Lower leg skin (tissue), 4 donors: ENCODE measurements around the gene MAGEB6. TPM values are rescaled to one million over a fixed set of nuclear protein-coding genes. Genes with fewer than 3 reads are reported as not detected.
"Not testable (repeated sequence)": the region's sequence is repeated elsewhere in the genome, so short reads cannot be mapped to it uniquely, and the experiment has no call there.

ENCODE experiments used
- DNase-seq, 2 donors: peaks; one replicate each; pipeline ENCODE4 v3.0.0-alpha.2; 2019; ENCODE audit warnings: low spot score in 2 of 2
- H3K4me3 ChIP-seq: fragments of 200-600 bp; sonication (generic); 2 replicates; pipeline ENCODE4 v1.5.1; 2017; ENCODE audit warnings: mild to moderate bottlenecking, low read depth; ENCODE audit not compliant: poor library complexity, severe bottlenecking
- CTCF ChIP-seq, 3 donors: fragments of 450-650 bp; IDR thresholded peaks; one replicate each; pipeline ENCODE4 v1.5.1; 2016; ENCODE audit warnings: antibody characterized with exemption in 3 of 3, mild to moderate bottlenecking in 3 of 3, moderate library complexity in 2 of 3
- POLR2A ChIP-seq, 2 donors: fragments of 450-650 bp; IDR thresholded peaks; one replicate each; pipeline ENCODE4 v1.6.1; 2016 to 2017; ENCODE audit warnings: antibody characterized with exemption in 2 of 2, mild to moderate bottlenecking in 1 of 2, moderate library complexity in 1 of 2
- WGBS, 2 donors: methylation state at CpG; one replicate each; pipeline ENCODE4 v1.1.5; 2018; 5-methylcytosine and 5-hydroxymethylcytosine counted together
- intact Hi-C: fragments of 100-400 bp; cut with DNase I; formaldehyde crosslinking; loops from one replicate; pipeline ENCODE4 v1.15.0; 2023; ENCODE audit warnings: low total_unique reads
- total RNA-seq, 4 donors: library from RNA; depleted of rRNA; stranded (reverse); fragments of >200 nt; gene quantifications; one replicate each; pipeline ENCODE4 v1.1.0, GENCODE V29; 2016

Gene MAGEB6
- total RNA-seq: not detected

- WGBS, 2 donors: 78 to 90% methylated on average over 14 to 17 of the region's 17 CpGs
- intact Hi-C loops: no loop called here
- TF ChIP-seq CTCF (IDR thresholded peaks at IDR 0.05) (no peak), POLR2A (IDR thresholded peaks at IDR 0.05) (no peak)
- DNase-seq: no peak
- no peak within 1 kb of the TSS for H3K4me3 ChIP-seq
Observed at GRCh38 chrX:26192204-26192603, at the start of gene MAGEB6. Gene MAGEB6, plus strand, starts transcription at chrX:26192440. Its CDS starts 1,407 bp downstream, at chrX:26193847.

- TF ChIP-seq CTCF (IDR thresholded peaks at IDR 0.05) (no peak), POLR2A (IDR thresholded peaks at IDR 0.05) (no peak)
- DNase-seq: no peak
- intact Hi-C loops: no loop called here
- WGBS, 2 donors: 17 to 34% methylated on average over 2 of the region's 2 CpGs
- H3K4me3 ChIP-seq: no peak overlapping the region
Observed at GRCh38 chrX:26146024-26146423, 46.2 kb upstream of the MAGEB6 start.

- 90 to 96% methylated on average over 10 of the region's 10 CpGs for WGBS, 2 donors
- H3K4me3 ChIP-seq: no peak within 1 kb of the TSS
- intact Hi-C loops: no loop called here
- DNase-seq: no peak
- TF ChIP-seq CTCF (IDR thresholded peaks at IDR 0.05): no peak
- TF ChIP-seq POLR2A (IDR thresholded peaks at IDR 0.05): no peak
Observed at GRCh38 chrX:26160301-26160700, 31.9 kb upstream of the MAGEB6 start, which contains the start of gene MAGEB6B. Gene MAGEB6B, plus strand, starts transcription at chrX:26160601. Its CDS starts 0 bp downstream, at chrX:26160601.

- intact Hi-C loops: no loop called here
- no peak for DNase-seq
- H3K4me3 ChIP-seq: no peak overlapping the region
- no peak for TF ChIP-seq CTCF (IDR thresholded peaks at IDR 0.05)
- no peak for TF ChIP-seq POLR2A (IDR thresholded peaks at IDR 0.05)
Observed at GRCh38 chrX:26203561-26203960, 11.3 kb downstream of the MAGEB6 start.

GRCh38 chrX:26204717-26205116 is 12.5 kb downstream of the MAGEB6 start:
- H3K4me3 ChIP-seq, intact Hi-C loops, DNase-seq: not testable (repeated sequence)
- 91 to 95% methylated on average over 6 to 16 of the region's 27 CpGs for WGBS, 2 donors

- WGBS, 2 donors: 59 to 69% methylated on average over 3 of the region's 3 CpGs
Observed at GRCh38 chrX:26208012-26208411, 15.8 kb downstream of the MAGEB6 start.

More at GRCh38 chrX:26208012-26208411, 15.8 kb downstream of the MAGEB6 start:
- DNase-seq: no peak
- TF ChIP-seq CTCF (IDR thresholded peaks at IDR 0.05) (no peak), POLR2A (IDR thresholded peaks at IDR 0.05) (no peak)
- intact Hi-C loops: no loop called here
- no peak overlapping the region for H3K4me3 ChIP-seq
